ENCODE measurements around the gene SOX4. TPM values are rescaled to one million over a fixed set of nuclear protein-coding genes. Genes with fewer than 3 reads are reported as not detected.

SOX4 gene
- total RNA-seq, 1 experiment from 2014 or later, result 12.9 TPM

- POLR2A ChIA-PET, result no interaction called here
- H3K36me3 Mint-ChIP-seq (ENCODE audit: insufficient read depth, unreplicated experiment), result no peaks in the 10 kb centered on the region
- H3K27ac Mint-ChIP-seq (ENCODE audit: low read depth, unreplicated experiment), result no peak overlapping the region
- CTCF ChIA-PET, result no interaction called here
- TF ChIP-seq, protein P1, sequence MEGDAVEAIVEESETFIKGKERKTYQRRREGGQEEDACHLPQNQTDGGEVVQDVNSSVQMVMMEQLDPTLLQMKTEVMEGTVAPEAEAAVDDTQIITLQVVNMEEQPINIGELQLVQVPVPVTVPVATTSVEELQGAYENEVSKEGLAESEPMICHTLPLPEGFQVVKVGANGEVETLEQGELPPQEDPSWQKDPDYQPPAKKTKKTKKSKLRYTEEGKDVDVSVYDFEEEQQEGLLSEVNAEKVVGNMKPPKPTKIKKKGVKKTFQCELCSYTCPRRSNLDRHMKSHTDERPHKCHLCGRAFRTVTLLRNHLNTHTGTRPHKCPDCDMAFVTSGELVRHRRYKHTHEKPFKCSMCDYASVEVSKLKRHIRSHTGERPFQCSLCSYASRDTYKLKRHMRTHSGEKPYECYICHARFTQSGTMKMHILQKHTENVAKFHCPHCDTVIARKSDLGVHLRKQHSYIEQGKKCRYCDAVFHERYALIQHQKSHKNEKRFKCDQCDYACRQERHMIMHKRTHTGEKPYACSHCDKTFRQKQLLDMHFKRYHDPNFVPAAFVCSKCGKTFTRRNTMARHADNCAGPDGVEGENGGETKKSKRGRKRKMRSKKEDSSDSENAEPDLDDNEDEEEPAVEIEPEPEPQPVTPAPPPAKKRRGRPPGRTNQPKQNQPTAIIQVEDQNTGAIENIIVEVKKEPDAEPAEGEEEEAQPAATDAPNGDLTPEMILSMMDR (IDR thresholded peaks at IDR 0.05; ENCODE audit: unreplicated experiment), result no peak
- DNase-seq (ENCODE audit: unreplicated experiment), result no peak
- intact Hi-C loops (cut with micrococcal nuclease), result no loop called here
- H3K9me3 Mint-ChIP-seq (ENCODE audit: unreplicated experiment), result no peaks in the 10 kb centered on the region
- H3K4me3 Mint-ChIP-seq (ENCODE audit: unreplicated experiment), result no peak overlapping the region
- H3K27me3 Mint-ChIP-seq (ENCODE audit: insufficient read depth, unreplicated experiment), result no peaks in the 10 kb centered on the region
- H3K4me1 Mint-ChIP-seq (ENCODE audit: insufficient read depth, unreplicated experiment), result peaks cover 2% of the 10 kb centered on the region
- no TSS peak for BruUV-seq (replicated peaks)
These were observed 16.8 kb downstream of the SOX4 start for GRCh38 chr6:21610341-21610740.

- no peak for DNase-seq (ENCODE audit: unreplicated experiment)
- POLR2A ChIA-PET, result no interaction called here
- Mint-ChIP-seq H3K27ac (ENCODE audit: low read depth, unreplicated experiment) (no peak overlapping the region), H3K4me3 (ENCODE audit: unreplicated experiment) (no peak overlapping the region), H3K27me3 (ENCODE audit: insufficient read depth, unreplicated experiment) (no peaks in the 10 kb centered on the region), H3K4me1 (ENCODE audit: insufficient read depth, unreplicated experiment) (peaks cover 6% of the 10 kb centered on the region), H3K36me3 (ENCODE audit: insufficient read depth, unreplicated experiment) (no peaks in the 10 kb centered on the region), H3K9me3 (ENCODE audit: unreplicated experiment) (no peaks in the 10 kb centered on the region)
- no TSS peak for BruUV-seq (replicated peaks)
- intact Hi-C loops (cut with micrococcal nuclease), result no loop called here
- TF ChIP-seq, protein P1 (IDR thresholded peaks at IDR 0.05; ENCODE audit: unreplicated experiment), result no peak
- CTCF ChIA-PET, result no interaction called here
These were observed 17.9 kb downstream of the SOX4 start for GRCh38 chr6:21611485-21611884.

DNA sequence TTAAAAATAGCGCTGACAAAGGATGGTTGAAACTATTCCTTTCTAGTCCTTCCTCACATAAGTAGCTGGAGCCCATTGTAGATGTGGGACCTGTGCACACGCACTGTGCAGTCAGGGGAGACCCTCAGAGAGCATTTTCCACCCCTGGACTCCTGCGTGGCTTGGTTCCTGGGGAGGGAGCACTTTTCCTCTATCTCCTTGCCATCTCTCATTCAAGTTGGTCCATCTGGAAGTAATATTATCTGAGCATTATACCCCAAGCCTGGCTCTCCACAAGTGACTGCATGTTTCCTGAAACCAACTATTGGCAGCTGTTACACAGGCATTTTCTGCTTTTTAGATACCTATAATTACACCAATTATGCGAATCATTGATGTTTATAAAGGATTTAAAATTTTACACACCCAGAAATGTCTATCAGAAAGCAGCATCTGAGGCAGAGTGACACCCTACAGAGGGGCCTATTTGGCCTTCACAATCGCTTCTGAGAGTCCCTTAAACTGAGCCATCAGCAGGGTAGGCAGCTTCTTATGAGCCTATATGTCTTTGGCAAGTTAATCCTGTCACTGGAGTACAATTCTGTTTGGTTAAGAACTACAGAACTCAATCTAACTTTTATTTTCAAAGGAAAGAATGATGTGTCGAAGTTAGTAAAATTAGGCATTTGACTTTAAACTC, 18.7 kb downstream of the SOX4 start:
- Mint-ChIP-seq H3K9me3 (ENCODE audit: unreplicated experiment) (no peaks in the 10 kb centered on the region), H3K36me3 (ENCODE audit: insufficient read depth, unreplicated experiment) (no peaks in the 10 kb centered on the region), H3K27ac (ENCODE audit: low read depth, unreplicated experiment) (no peak overlapping the region), H3K27me3 (ENCODE audit: insufficient read depth, unreplicated experiment) (no peaks in the 10 kb centered on the region), H3K4me1 (ENCODE audit: insufficient read depth, unreplicated experiment) (peaks cover 6% of the 10 kb centered on the region), H3K4me3 (ENCODE audit: unreplicated experiment) (no peak overlapping the region)
- BruUV-seq (replicated peaks), result no TSS peak
- TF ChIP-seq, protein P1 (IDR thresholded peaks at IDR 0.05; ENCODE audit: unreplicated experiment), result no peak
- intact Hi-C loops (cut with micrococcal nuclease), result no loop called here
- ChIA-PET POLR2A (interaction anchor here (1.2 kb wide), 1 partner anchor 15 kb away, joined by 3 read pairs; no protein-coding TSS in a partner anchor), CTCF (no interaction called here)
- no peak for DNase-seq (ENCODE audit: unreplicated experiment)

GRCh38 chr6:21613809-21614208, 20.3 kb downstream of the SOX4 start:
- H3K4me1 Mint-ChIP-seq (ENCODE audit: insufficient read depth, unreplicated experiment), result peaks cover 6% of the 10 kb centered on the region
- no peaks in the 10 kb centered on the region for H3K9me3 Mint-ChIP-seq (ENCODE audit: unreplicated experiment)
- H3K27me3 Mint-ChIP-seq (ENCODE audit: insufficient read depth, unreplicated experiment), result no peaks in the 10 kb centered on the region
- TF ChIP-seq, protein P1 (IDR thresholded peaks at IDR 0.05; ENCODE audit: unreplicated experiment), result no peak
- no peak overlapping the region for H3K27ac Mint-ChIP-seq (ENCODE audit: low read depth, unreplicated experiment)
- intact Hi-C loops (cut with micrococcal nuclease), result no loop called here
- H3K36me3 Mint-ChIP-seq (ENCODE audit: insufficient read depth, unreplicated experiment), result no peaks in the 10 kb centered on the region
- ChIA-PET POLR2A (no interaction called here), CTCF (no interaction called here)
- no peak for DNase-seq (ENCODE audit: unreplicated experiment)
- no TSS peak for BruUV-seq (replicated peaks)
- no peak overlapping the region for H3K4me3 Mint-ChIP-seq (ENCODE audit: unreplicated experiment)

Data from MCF 10A (cell line).